ENCODE results near the gene ZDHHC14. TPM values are rescaled to one million over a fixed set of nuclear protein-coding genes. Genes with fewer than 3 reads are reported as not detected.
A peak's percentile ranks its signal among the peaks of the same experiment; 100 is the strongest.

The ZDHHC14 gene
- total RNA-seq, 3 donors from 2014 or later, result 9.1 to 10.5 (median 10.0) TPM

DNA sequence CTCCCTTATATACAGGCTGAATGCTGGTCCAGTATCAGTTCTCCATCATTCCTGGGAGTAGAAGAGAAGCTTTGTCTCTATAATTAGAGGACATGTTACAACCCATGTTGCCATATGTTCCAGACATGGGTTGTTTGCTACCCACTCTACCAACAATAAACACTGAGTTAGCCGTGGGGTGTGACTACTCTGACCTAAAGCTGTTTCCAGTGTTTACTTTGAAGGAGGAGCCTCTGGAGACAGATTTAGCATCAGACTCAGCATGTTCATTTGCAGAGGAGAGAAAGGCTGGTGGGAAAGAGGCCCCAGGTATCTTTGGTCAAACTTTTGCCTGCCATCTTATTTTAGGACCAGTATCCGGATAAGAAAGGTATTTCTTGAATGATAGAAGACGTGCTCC, 284.2 kb downstream of the ZDHHC14 start:
- Histone ChIP-seq H3K4me1 (ENCODE audit: low read depth) (peaks cover 11% of the 10 kb centered on the region), H3K36me3 (ENCODE audit: low read depth) (no peaks in the 10 kb centered on the region), H3K9me3 (no peaks in the 10 kb centered on the region), H3K4me3 (no peak overlapping the region)
- TF ChIP-seq, protein P1, sequence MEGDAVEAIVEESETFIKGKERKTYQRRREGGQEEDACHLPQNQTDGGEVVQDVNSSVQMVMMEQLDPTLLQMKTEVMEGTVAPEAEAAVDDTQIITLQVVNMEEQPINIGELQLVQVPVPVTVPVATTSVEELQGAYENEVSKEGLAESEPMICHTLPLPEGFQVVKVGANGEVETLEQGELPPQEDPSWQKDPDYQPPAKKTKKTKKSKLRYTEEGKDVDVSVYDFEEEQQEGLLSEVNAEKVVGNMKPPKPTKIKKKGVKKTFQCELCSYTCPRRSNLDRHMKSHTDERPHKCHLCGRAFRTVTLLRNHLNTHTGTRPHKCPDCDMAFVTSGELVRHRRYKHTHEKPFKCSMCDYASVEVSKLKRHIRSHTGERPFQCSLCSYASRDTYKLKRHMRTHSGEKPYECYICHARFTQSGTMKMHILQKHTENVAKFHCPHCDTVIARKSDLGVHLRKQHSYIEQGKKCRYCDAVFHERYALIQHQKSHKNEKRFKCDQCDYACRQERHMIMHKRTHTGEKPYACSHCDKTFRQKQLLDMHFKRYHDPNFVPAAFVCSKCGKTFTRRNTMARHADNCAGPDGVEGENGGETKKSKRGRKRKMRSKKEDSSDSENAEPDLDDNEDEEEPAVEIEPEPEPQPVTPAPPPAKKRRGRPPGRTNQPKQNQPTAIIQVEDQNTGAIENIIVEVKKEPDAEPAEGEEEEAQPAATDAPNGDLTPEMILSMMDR (IDR thresholded peaks at IDR 0.05), result no peak
- intact Hi-C loops (cut with DNase I, micrococcal nuclease), result loop anchor here (5.0 to 10.0 kb wide), 2 partner anchors 343 to 350 kb away; partner anchors contain the start of gene TMEM242 (in 1 of the 2)
- ATAC-seq, result peak; percentile 72
- DNase-seq, result no peak

DNA sequence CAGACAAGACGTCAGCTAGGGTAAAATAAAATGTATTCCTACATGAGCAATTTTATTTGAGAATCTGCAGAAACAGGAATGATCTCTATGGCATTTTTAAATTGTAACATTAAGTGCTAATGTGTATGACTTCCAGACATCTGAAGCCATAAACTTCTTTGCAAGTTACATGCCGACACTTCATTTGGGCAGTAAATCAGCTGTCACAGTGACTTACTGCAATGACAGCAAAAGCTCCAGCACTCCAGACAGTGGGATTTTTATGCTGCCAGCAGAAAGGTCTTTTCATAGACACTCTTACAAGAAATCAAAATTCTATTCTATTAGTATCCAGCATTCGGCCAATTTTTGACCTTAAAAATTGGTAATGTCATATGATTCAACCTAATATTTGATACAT, 285.7 kb downstream of the ZDHHC14 start:
- peaks cover 11% of the 10 kb centered on the region for H3K4me1 ChIP-seq (ENCODE audit: low read depth)
- TF ChIP-seq, protein P1 (IDR thresholded peaks at IDR 0.05), result no peak
- intact Hi-C loops (cut with DNase I, micrococcal nuclease), result loop anchor here (5.0 to 10.0 kb wide), 2 partner anchors 344 to 352 kb away; partner anchors contain the start of gene TMEM242 (in 1 of the 2)
- H3K4me3 ChIP-seq, result no peak overlapping the region
- no peaks in the 10 kb centered on the region for H3K36me3 ChIP-seq (ENCODE audit: low read depth)
- no peak for DNase-seq
- ATAC-seq, result no peak
- H3K9me3 ChIP-seq, result no peaks in the 10 kb centered on the region

DNA sequence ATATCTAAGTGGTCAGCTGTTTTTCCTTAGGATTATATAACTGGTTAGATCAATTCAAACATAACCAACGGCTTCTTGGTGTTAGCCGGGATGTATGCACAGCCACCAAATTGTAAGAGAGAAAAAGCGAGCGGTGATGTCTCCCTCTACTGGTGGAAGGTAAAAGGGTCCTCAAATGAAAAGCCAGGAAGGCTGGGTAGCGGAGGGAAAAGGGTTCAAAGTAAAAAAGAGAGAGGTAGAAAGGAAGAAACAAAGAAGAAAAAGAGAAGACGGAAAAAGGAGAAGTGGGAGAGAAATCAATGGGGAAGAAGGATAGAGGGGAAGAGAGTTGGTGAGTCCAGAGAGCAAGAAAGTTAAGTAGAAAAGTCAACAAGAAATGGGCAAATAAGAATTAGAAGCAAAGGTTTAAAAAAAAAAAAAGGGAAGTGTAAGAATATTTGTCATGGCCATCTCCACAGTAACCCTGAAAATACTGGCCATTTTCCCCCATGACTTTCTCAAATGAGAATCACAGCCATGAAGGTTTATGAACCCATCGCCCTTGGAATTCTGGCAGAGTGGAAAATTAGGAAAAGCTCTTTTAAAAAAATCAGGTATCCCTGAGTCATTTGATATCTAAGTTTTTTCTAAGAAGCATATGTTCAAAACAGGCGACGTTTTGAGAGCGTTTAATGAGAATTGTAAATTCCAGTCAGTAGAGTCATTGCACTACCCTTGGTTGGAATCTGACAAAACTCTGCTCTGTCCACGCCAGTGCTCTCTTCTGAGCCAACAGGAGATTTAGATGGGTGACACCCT, 286.4 kb downstream of the ZDHHC14 start:
- Histone ChIP-seq H3K4me1 (ENCODE audit: low read depth) (peaks cover 11% of the 10 kb centered on the region), H3K9me3 (no peaks in the 10 kb centered on the region), H3K36me3 (ENCODE audit: low read depth) (no peaks in the 10 kb centered on the region), H3K4me3 (no peak overlapping the region)
- DNase-seq, result peak in 1 of 3 donors; percentile 78
- ATAC-seq, result peak; percentile 75
- intact Hi-C loops (cut with DNase I, micrococcal nuclease), result loop anchor here (5.0 to 10.0 kb wide), 2 partner anchors 345 to 353 kb away; partner anchors contain the start of gene TMEM242 (in 1 of the 2)
- TF ChIP-seq, protein P1 (IDR thresholded peaks at IDR 0.05), result peak; percentile 65

DNA sequence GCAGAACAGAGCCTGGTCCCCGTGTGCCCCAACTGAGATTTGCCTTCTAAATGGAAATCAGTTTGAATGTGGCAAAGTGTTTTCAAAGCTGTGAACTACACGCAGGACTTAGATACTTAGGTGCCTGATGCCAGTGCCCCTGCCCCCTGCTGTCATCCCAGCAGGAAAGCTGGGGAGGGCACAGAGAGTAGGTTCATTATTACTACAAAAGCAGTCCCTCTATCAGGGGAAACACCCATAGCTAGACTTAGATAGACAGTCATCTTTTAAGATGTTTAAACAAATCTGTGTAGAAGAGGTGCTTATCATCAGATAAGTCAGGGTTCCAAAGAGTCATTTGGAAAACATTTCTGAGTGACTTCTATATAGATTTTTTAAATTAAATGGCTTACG, 287.0 kb downstream of the ZDHHC14 start:
- no peaks in the 10 kb centered on the region for H3K9me3 ChIP-seq
- no peak overlapping the region for H3K4me3 ChIP-seq
- intact Hi-C loops (cut with DNase I, micrococcal nuclease), result loop anchor here (5.0 to 10.0 kb wide), 2 partner anchors 346 to 353 kb away; partner anchors contain the start of gene TMEM242 (in 1 of the 2)
- TF ChIP-seq, protein P1 (IDR thresholded peaks at IDR 0.05), result no peak
- H3K36me3 ChIP-seq (ENCODE audit: low read depth), result no peaks in the 10 kb centered on the region
- ATAC-seq (no peak), DNase-seq (no peak)
- H3K4me1 ChIP-seq (ENCODE audit: low read depth), result peaks cover 11% of the 10 kb centered on the region

DNA sequence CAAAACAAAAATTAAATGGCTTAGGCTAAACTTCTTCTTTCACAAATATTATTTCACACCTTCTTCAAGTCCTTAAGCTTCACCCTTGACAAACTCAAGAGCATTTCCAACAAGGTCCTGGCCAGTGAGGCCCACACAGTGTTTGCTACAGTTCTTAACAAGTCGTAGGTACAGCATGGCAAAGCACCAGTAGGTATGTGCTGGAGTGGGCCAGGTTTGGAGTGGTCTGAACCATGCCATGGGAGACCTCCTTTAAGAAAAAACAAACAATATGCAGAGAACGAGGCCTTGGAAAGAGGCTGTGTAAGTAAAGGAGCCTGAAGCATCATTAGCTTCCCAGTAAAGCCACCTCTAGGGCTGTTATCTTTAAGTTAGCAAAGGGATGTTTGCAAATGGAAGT, 287.7 kb downstream of the ZDHHC14 start:
- TF ChIP-seq, protein P1 (IDR thresholded peaks at IDR 0.05), result no peak
- no peaks in the 10 kb centered on the region for H3K9me3 ChIP-seq
- H3K4me1 ChIP-seq (ENCODE audit: low read depth), result peaks cover 11% of the 10 kb centered on the region
- intact Hi-C loops (cut with DNase I, micrococcal nuclease), result loop anchor here (5.0 to 10.0 kb wide), 2 partner anchors 346 to 354 kb away; partner anchors contain the start of gene TMEM242 (in 1 of the 2)
- ATAC-seq, result no peak
- no peak overlapping the region for H3K4me3 ChIP-seq
- DNase-seq, result no peak
- H3K36me3 ChIP-seq (ENCODE audit: low read depth), result no peaks in the 10 kb centered on the region
